ENCODE measurements around the gene BAIAP2.

The BAIAP2 gene

DNA sequence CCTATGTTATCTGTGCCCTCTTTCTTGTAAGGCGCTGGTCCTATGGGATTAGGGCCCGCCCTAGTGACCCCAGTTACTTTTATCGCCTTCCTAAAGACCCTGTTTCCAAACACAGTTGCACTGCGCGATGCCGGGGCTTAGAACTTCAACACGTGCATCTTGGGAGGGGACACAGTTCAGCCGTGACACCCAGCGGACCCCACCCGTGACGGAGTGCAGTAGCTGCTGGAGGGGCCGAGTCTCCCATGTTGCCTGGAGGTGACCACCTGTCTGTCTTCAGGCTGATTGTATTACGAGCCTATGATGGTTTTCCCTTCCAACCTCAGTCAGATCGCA lies 9.4 kb downstream of the BAIAP2 start:
- no peak overlapping the region for H3K9ac ChIP-seq (ENCODE audit: low read depth, low read length, poor library complexity, severe bottlenecking)
- H3K27me3 ChIP-seq (ENCODE audit: insufficient read depth, low read length, poor library complexity, severe bottlenecking), result no peaks in the 10 kb centered on the region
- H3K79me2 ChIP-seq (ENCODE audit: insufficient read depth, low read length), result no peaks in the 10 kb centered on the region
- H3K9me2 ChIP-seq (replicated peaks; ENCODE audit: low read depth, low read length), result no peaks in the 10 kb centered on the region
- no peaks in the 10 kb centered on the region for H3F3A ChIP-seq (ENCODE audit: low read depth)
- TF ChIP-seq, protein P1, sequence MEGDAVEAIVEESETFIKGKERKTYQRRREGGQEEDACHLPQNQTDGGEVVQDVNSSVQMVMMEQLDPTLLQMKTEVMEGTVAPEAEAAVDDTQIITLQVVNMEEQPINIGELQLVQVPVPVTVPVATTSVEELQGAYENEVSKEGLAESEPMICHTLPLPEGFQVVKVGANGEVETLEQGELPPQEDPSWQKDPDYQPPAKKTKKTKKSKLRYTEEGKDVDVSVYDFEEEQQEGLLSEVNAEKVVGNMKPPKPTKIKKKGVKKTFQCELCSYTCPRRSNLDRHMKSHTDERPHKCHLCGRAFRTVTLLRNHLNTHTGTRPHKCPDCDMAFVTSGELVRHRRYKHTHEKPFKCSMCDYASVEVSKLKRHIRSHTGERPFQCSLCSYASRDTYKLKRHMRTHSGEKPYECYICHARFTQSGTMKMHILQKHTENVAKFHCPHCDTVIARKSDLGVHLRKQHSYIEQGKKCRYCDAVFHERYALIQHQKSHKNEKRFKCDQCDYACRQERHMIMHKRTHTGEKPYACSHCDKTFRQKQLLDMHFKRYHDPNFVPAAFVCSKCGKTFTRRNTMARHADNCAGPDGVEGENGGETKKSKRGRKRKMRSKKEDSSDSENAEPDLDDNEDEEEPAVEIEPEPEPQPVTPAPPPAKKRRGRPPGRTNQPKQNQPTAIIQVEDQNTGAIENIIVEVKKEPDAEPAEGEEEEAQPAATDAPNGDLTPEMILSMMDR (conservative IDR thresholded peaks at IDR 0.05; ENCODE audit: low read length), result no peak
- TF ChIP-seq EZH2phosphoT487 (IDR thresholded peaks at IDR 0.05; ENCODE audit: borderline replicate concordance), result no peak
- no peaks in the 10 kb centered on the region for H3K4me1 ChIP-seq (ENCODE audit: insufficient read depth, low read length, poor library complexity, severe bottlenecking)
- H2AFZ ChIP-seq (ENCODE audit: low read length), result no peak overlapping the region
- H3K4me2 ChIP-seq (ENCODE audit: low read depth, low read length, poor library complexity, severe bottlenecking), result no peak overlapping the region
- H3K36me3 ChIP-seq (ENCODE audit: insufficient read depth, low read length), result no peaks in the 10 kb centered on the region
- H3K4me3 ChIP-seq (ENCODE audit: low read length, poor library complexity, severe bottlenecking), result no peak overlapping the region
- H4K20me1 ChIP-seq (ENCODE audit: insufficient read depth, low read length, poor library complexity, severe bottlenecking), result no peaks in the 10 kb centered on the region
- no peaks in the 10 kb centered on the region for H3K9me3 ChIP-seq (ENCODE audit: insufficient read depth, low read depth, low read length)

DNA sequence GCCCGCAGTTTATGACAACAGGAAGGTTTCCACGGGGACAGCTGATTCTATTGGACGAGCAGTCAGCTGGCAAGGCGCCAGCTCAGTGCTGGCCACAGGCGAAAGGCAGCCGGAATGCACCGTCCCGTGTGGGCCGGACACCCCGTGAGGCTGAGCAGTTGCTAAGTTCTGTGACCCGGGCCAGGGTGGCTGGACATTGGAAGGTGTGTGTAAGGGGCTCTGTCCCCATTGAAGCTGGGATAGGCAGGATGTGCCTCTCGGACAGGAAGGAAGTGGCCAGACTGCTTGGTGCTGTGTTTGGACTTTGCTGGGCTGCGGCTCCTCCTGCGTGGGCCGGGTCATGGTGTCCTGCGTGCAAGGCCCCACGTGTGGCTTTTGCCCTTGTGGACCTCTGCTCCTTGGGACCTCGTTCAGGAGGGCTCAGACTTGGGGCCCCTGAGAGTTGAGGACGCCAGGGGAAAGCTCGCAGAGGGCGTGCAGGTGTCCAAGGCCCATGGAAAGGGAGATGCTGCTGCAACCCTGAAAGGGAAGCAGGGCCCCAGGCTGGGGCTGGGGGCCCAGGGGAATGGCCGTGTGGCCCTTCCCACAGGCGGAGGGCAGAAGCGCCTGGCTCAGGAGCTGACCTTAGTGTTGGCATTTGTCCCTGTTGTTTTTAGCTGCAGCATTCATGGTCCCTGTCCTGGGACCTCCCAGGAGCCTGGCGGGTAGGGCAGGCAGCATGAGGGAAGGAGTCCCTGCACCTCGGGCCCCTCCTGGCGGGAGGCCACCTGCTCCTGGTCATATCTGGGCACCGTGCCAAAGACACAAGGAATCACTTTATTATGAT lies 10.0 kb downstream of the BAIAP2 start:
- no peaks in the 10 kb centered on the region for H3K4me1 ChIP-seq (ENCODE audit: insufficient read depth, low read length, poor library complexity, severe bottlenecking)

DNA sequence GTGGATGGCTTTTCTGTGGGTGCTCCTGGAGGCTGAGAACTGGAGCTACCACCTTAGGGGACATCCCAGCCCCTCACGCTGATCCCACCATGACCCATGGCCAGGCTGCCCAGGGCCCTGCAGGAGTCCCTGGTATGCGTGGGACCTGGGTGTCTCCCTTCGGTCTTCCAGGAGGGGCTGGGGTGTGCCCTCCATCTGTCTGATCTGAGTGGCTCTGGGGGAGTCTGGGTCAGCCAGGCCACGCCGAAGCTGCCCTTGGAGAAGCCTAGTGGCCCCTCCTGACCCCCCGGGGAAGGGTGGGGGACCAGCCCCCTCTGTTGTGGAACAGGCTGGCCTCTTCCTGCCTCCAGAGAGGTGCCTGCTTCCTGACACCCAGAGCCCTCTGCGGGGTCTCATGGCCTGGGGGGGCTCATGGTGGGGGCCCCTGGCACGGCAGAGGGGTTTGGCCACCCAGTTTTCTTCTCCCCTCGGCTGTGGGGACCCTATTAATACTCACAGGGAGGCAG lies 10.7 kb downstream of the BAIAP2 start:
- Histone ChIP-seq H3K36me3 (ENCODE audit: insufficient read depth, low read length) (no peaks in the 10 kb centered on the region), H3K27me3 (ENCODE audit: insufficient read depth, low read length, poor library complexity, severe bottlenecking) (no peaks in the 10 kb centered on the region), H3K4me1 (ENCODE audit: insufficient read depth, low read length, poor library complexity, severe bottlenecking) (no peaks in the 10 kb centered on the region), H3F3A (ENCODE audit: low read depth) (no peaks in the 10 kb centered on the region), H2AFZ (ENCODE audit: low read length) (no peak overlapping the region), H3K9ac (ENCODE audit: low read depth, low read length, poor library complexity, severe bottlenecking) (no peak overlapping the region), H3K79me2 (ENCODE audit: insufficient read depth, low read length) (no peaks in the 10 kb centered on the region), H3K4me3 (ENCODE audit: low read length, poor library complexity, severe bottlenecking) (no peak overlapping the region), H4K20me1 (ENCODE audit: insufficient read depth, low read length, poor library complexity, severe bottlenecking) (no peaks in the 10 kb centered on the region), H3K9me2 (replicated peaks; ENCODE audit: low read depth, low read length) (no peaks in the 10 kb centered on the region), H3K9me3 (ENCODE audit: insufficient read depth, low read depth, low read length) (no peaks in the 10 kb centered on the region), H3K4me2 (ENCODE audit: low read depth, low read length, poor library complexity, severe bottlenecking) (no peak overlapping the region)
- TF ChIP-seq EZH2phosphoT487 (IDR thresholded peaks at IDR 0.05; ENCODE audit: borderline replicate concordance), result no peak
- TF ChIP-seq, protein P1 (conservative IDR thresholded peaks at IDR 0.05; ENCODE audit: low read length), result no peak

More for the DNA sequence above, 10.0 kb downstream of the BAIAP2 start:
- Histone ChIP-seq H3F3A (ENCODE audit: low read depth) (no peaks in the 10 kb centered on the region), H3K4me2 (ENCODE audit: low read depth, low read length, poor library complexity, severe bottlenecking) (no peak overlapping the region), H3K27me3 (ENCODE audit: insufficient read depth, low read length, poor library complexity, severe bottlenecking) (no peaks in the 10 kb centered on the region), H3K9me2 (replicated peaks; ENCODE audit: low read depth, low read length) (no peaks in the 10 kb centered on the region), H3K79me2 (ENCODE audit: insufficient read depth, low read length) (no peaks in the 10 kb centered on the region), H3K9ac (ENCODE audit: low read depth, low read length, poor library complexity, severe bottlenecking) (no peak overlapping the region), H3K4me3 (ENCODE audit: low read length, poor library complexity, severe bottlenecking) (no peak overlapping the region), H3K9me3 (ENCODE audit: insufficient read depth, low read depth, low read length) (no peaks in the 10 kb centered on the region), H4K20me1 (ENCODE audit: insufficient read depth, low read length, poor library complexity, severe bottlenecking) (no peaks in the 10 kb centered on the region), H2AFZ (ENCODE audit: low read length) (no peak overlapping the region), H3K36me3 (ENCODE audit: insufficient read depth, low read length) (no peaks in the 10 kb centered on the region)
- TF ChIP-seq, protein P1 (conservative IDR thresholded peaks at IDR 0.05; ENCODE audit: low read length), result no peak
- TF ChIP-seq EZH2phosphoT487 (IDR thresholded peaks at IDR 0.05; ENCODE audit: borderline replicate concordance), result no peak

Measured in Loucy (cell line).